Measurements from ENCODE around the gene CDYL2. TPM values are rescaled to one million over a fixed set of nuclear protein-coding genes. Genes with fewer than 3 reads are reported as not detected.

Gene CDYL2
- total RNA-seq, 3 donors from 2014 or later = 6.4 to 12.1 (median 10.7) TPM

DNA sequence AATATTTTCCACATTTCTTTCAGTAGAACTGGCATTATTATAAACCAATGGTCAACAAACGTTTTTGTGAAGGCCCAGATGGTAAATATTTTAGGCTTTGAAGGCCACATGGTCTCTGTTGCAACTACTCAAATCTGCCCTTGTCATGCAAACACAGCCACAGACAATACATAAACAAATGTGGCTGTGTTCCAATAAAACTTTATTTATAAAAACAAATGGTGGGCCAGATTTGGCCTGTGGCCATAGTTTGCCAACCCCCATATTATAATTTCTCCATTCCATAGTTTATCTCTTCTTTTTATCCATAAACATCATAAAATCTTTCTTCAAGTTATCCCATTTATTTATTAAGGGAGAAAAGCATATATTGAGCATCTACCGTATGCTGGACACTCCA, 98.8 kb downstream of the CDYL2 start:
- Histone ChIP-seq H3K9me3 (no peaks in the 10 kb centered on the region), H3K36me3 (no peaks in the 10 kb centered on the region), H3K27me3 (no peaks in the 10 kb centered on the region), H3K4me1 (no peaks in the 10 kb centered on the region), H3K27ac (no peak overlapping the region), H3K4me3 (no peak overlapping the region)
- intact Hi-C loops (cut with DNase I; ENCODE audit: low total_unique reads) = no loop called here
- DNase-seq (ENCODE audit: low spot score in 2 of 2) = no peak
- TF ChIP-seq, protein P1, sequence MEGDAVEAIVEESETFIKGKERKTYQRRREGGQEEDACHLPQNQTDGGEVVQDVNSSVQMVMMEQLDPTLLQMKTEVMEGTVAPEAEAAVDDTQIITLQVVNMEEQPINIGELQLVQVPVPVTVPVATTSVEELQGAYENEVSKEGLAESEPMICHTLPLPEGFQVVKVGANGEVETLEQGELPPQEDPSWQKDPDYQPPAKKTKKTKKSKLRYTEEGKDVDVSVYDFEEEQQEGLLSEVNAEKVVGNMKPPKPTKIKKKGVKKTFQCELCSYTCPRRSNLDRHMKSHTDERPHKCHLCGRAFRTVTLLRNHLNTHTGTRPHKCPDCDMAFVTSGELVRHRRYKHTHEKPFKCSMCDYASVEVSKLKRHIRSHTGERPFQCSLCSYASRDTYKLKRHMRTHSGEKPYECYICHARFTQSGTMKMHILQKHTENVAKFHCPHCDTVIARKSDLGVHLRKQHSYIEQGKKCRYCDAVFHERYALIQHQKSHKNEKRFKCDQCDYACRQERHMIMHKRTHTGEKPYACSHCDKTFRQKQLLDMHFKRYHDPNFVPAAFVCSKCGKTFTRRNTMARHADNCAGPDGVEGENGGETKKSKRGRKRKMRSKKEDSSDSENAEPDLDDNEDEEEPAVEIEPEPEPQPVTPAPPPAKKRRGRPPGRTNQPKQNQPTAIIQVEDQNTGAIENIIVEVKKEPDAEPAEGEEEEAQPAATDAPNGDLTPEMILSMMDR (IDR thresholded peaks at IDR 0.05) = no peak
- TF ChIP-seq POLR2AphosphoS5 (IDR thresholded peaks at IDR 0.05) = no peak

DNA sequence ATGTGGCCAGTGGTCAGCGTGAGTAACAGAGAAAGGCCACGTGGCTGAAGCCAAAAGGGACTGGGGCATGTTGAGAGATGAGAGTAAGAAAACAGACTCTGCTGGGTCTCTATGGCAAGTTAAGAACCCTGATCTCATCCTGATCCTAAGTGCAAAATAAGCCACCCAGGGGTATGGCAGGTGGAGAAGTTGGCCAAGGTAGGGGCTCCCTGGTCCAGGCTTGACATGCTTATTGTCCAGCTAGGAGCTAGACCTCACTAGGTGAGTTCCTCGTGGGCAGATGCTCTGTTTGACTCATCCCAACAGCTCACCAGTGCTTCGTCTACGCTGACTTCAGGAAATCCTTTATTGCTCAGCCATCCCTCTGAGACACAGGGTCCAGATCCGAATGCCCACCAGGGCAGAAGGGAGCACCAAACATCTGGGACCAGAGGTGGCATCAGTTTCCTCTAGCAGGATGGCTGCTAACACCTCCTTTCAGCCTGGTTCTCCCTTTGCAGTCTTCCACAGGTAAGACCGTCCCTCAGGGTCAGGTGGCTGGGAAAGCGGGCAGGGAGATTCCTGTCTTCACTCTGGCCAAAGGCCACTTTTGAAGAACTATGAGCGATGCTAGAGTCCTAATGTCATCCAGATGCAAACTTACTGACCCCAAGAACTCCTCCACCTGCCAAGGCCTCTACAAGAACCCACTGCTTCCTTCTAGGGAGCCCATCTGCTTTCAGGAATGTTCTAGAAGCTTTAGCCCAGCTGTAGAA, 99.5 kb downstream of the CDYL2 start:
- Histone ChIP-seq H3K27me3 (no peaks in the 10 kb centered on the region), H3K4me3 (no peak overlapping the region), H3K4me1 (no peaks in the 10 kb centered on the region), H3K27ac (no peak overlapping the region), H3K36me3 (no peaks in the 10 kb centered on the region), H3K9me3 (no peaks in the 10 kb centered on the region)
- TF ChIP-seq, protein P1 (IDR thresholded peaks at IDR 0.05) = no peak
- TF ChIP-seq POLR2AphosphoS5 (IDR thresholded peaks at IDR 0.05) = no peak
- no peak for TF ChIP-seq POLR2A (IDR thresholded peaks at IDR 0.05)
- intact Hi-C loops (cut with DNase I; ENCODE audit: low total_unique reads) = no loop called here
- DNase-seq (ENCODE audit: low spot score in 2 of 2) = no peak

DNA sequence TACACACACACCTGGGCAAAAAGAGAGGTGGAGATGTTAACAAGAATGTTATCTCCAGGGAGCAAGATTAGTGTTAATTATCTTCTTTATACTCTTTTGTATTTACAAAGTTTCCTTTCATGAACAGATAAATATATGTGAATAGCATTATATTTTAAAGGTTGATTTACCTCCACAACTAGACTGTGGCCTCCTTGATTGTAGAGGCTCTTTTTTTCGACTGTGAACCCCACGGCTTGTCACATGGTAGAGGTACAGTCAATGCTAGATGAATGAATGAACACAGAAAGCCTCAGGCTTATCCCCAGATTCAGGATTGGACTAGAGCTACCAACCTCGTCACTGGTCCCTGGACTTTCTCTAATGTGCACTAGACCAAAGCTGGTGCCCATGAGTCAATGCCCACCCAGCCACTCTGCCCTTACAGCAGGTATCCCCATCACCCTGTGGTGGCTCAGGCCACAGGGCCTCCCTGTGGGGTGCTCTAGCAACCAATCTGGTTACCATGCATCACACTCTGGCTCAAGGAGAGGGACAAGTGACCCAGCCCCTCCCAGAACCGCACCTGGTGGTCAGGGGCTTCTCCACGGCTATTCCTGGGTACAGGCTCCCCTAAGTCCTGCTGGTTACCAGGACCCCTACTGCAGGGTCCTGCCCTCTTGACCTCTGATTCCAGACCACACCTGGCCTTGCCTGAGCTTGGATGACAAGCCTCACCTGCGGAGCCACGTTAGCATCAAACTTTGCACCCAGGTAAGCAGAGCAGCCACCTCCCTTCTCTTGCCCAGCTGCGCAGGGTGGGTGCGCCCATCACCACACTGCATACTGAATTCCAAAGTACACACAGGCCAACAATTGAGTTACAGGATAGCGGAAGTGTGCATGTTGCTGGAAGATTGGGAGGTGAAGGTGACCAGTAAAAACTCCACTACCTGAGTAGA, 101.0 kb downstream of the CDYL2 start:
- Histone ChIP-seq H3K4me3 (no peak overlapping the region), H3K27me3 (no peaks in the 10 kb centered on the region), H3K9me3 (no peaks in the 10 kb centered on the region), H3K36me3 (no peaks in the 10 kb centered on the region), H3K27ac (no peak overlapping the region), H3K4me1 (no peaks in the 10 kb centered on the region)
- TF ChIP-seq, protein P1 (IDR thresholded peaks at IDR 0.05) = no peak
- no peak for TF ChIP-seq POLR2AphosphoS5 (IDR thresholded peaks at IDR 0.05)
- TF ChIP-seq POLR2A (IDR thresholded peaks at IDR 0.05) = no peak
- DNase-seq (ENCODE audit: low spot score in 2 of 2) = no peak
- intact Hi-C loops (cut with DNase I; ENCODE audit: low total_unique reads) = no loop called here

DNA sequence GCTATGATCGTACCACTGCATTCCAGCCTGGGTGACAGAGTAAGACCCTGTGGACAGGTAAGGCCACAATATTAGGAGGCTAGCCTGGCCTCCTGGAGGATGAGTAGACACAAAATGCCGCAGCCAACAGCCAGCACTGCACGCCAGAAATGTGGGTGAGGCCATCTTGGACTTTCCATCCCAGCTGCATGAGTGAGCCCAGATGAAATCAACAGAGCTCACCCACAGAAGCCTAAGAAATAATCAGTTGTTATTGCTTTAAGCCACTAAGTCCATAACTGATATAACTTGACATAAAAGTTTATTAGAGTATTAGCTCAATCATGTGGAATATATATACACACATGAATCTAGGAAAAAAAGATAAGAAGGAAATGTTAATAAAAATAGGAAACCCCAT, 101.7 kb downstream of the CDYL2 start:
- TF ChIP-seq POLR2AphosphoS5 (IDR thresholded peaks at IDR 0.05) = no peak

DNA sequence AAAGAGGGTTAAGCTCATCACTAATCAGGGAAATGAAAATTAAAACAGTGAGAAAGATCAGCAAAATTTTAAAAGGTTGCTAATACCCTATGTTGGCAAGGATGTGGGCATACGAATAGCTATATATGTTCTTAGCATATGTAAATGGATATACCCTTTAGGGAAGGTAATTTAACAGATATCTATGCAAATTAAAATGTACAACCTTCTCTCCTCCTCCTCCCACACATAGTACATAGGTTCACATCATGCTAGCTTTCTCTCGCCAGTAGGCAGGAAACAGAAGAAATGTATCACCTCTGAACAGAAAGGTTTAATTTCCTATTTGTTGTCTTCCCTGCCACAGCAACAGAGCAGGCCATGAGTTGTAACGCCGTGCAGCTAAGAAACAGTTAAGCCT, 103.8 kb downstream of the CDYL2 start:
- TF ChIP-seq, protein P1 (IDR thresholded peaks at IDR 0.05) = no peak
- TF ChIP-seq POLR2A (IDR thresholded peaks at IDR 0.05) (no peak), POLR2AphosphoS5 (IDR thresholded peaks at IDR 0.05) (no peak)
- intact Hi-C loops (cut with DNase I; ENCODE audit: low total_unique reads) = no loop called here
- no peaks in the 10 kb centered on the region for H3K4me1 ChIP-seq
- H3K4me3 ChIP-seq = no peak overlapping the region
- no peaks in the 10 kb centered on the region for H3K9me3 ChIP-seq
- H3K36me3 ChIP-seq = no peaks in the 10 kb centered on the region
- DNase-seq (ENCODE audit: low spot score in 2 of 2) = no peak
- no peaks in the 10 kb centered on the region for H3K27me3 ChIP-seq
- no peak overlapping the region for H3K27ac ChIP-seq

More for the DNA sequence above, 101.7 kb downstream of the CDYL2 start:
- Histone ChIP-seq H3K36me3 (no peaks in the 10 kb centered on the region), H3K4me1 (no peaks in the 10 kb centered on the region), H3K4me3 (no peak overlapping the region), H3K27ac (no peak overlapping the region), H3K9me3 (no peaks in the 10 kb centered on the region), H3K27me3 (no peaks in the 10 kb centered on the region)
- intact Hi-C loops (cut with DNase I; ENCODE audit: low total_unique reads) = no loop called here
- no peak for DNase-seq (ENCODE audit: low spot score in 2 of 2)
